ENCODE measurements around the gene MUC13.

DNA sequence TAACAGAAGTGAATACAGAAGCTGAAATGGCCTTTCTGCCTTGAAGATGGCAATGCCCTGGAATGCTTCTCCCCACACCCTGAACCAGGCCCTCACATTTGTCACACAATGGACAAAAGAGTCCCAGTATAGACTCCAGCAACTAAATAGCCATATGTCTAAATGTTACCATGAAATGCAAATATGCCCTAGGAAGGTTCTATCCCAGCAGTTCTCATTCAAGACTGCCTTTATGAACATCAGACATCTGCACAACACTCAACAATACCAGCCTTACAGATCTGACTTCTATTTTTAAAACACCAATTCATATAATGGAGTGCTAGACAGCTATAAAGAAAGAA is 55.2 kb downstream of the MUC13 start:
- TF ChIP-seq, protein P1, sequence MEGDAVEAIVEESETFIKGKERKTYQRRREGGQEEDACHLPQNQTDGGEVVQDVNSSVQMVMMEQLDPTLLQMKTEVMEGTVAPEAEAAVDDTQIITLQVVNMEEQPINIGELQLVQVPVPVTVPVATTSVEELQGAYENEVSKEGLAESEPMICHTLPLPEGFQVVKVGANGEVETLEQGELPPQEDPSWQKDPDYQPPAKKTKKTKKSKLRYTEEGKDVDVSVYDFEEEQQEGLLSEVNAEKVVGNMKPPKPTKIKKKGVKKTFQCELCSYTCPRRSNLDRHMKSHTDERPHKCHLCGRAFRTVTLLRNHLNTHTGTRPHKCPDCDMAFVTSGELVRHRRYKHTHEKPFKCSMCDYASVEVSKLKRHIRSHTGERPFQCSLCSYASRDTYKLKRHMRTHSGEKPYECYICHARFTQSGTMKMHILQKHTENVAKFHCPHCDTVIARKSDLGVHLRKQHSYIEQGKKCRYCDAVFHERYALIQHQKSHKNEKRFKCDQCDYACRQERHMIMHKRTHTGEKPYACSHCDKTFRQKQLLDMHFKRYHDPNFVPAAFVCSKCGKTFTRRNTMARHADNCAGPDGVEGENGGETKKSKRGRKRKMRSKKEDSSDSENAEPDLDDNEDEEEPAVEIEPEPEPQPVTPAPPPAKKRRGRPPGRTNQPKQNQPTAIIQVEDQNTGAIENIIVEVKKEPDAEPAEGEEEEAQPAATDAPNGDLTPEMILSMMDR (IDR thresholded peaks at IDR 0.05) = no peak
- TF ChIP-seq POLR2AphosphoS5 (IDR thresholded peaks at IDR 0.05) = no peak

Measured in esophagus muscularis mucosa (tissue), 3 donors.